ENCODE measurements around the gene DRC3. TPM values are rescaled to one million over a fixed set of nuclear protein-coding genes. Genes with fewer than 3 reads are reported as not detected.

Gene DRC3
- total and polyA plus RNA-seq, 10 of the 15 experiments (the other 5 are each of a cell fraction or from before 2014, with no cell fraction given), result 0.18 to 2.3 (median 0.60) TPM; not detected in 3

DNA sequence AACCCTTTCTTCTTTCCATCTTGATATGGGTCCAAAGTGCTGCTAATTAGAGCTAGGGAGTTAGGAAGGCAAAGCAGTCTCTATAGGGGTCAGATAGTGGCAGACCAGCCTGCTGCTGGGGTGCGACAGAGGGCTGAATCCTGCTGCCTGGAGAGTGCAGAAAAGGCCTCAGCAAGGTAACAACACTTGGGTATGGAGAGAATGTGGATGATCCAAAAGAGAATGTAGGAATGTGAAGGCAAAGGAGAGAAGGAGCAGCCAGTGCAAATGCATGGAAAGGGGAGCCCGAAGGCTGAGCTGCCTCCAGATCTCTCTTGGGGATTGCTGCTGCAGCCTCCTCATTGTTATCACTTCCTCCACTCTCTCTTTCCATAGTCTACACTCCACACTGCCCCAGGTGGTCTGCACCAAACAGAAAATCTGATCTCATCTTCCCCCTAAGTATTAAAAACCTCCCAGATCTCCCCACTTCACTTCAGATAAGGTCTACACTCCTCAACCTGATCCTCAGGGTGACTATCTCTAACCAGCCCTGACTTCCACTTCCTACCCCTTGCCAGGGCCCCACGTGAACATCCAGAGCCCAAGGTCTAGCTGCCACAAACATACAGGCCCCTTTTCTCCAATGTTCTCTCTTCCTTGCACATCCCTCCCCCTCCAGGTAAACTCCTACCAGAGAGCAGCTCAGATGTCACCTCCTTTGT is 29.2 kb upstream of the DRC3 start (continued):
- TF ChIP-seq ETV6 (conservative IDR thresholded peaks at IDR 0.05 in 1 of 2, IDR thresholded peaks at IDR 0.05 in 1 of 2; ENCODE audit: borderline replicate concordance in 1 of 2, low read depth in 1 of 2) (no peak), IKZF2 (IDR thresholded peaks at IDR 0.05) (no peak), IRF4 (IDR thresholded peaks at IDR 0.05; ENCODE audit: low read depth, low read length) (no peak), KDM1A (IDR thresholded peaks at IDR 0.05; ENCODE audit: borderline replicate concordance) (no peak), CHD1 (IDR thresholded peaks at IDR 0.05; ENCODE audit: low read depth, low read length) (no peak), ZBTB33 (IDR thresholded peaks at IDR 0.05) (no peak)
- TF ChIP-seq, protein P1, sequence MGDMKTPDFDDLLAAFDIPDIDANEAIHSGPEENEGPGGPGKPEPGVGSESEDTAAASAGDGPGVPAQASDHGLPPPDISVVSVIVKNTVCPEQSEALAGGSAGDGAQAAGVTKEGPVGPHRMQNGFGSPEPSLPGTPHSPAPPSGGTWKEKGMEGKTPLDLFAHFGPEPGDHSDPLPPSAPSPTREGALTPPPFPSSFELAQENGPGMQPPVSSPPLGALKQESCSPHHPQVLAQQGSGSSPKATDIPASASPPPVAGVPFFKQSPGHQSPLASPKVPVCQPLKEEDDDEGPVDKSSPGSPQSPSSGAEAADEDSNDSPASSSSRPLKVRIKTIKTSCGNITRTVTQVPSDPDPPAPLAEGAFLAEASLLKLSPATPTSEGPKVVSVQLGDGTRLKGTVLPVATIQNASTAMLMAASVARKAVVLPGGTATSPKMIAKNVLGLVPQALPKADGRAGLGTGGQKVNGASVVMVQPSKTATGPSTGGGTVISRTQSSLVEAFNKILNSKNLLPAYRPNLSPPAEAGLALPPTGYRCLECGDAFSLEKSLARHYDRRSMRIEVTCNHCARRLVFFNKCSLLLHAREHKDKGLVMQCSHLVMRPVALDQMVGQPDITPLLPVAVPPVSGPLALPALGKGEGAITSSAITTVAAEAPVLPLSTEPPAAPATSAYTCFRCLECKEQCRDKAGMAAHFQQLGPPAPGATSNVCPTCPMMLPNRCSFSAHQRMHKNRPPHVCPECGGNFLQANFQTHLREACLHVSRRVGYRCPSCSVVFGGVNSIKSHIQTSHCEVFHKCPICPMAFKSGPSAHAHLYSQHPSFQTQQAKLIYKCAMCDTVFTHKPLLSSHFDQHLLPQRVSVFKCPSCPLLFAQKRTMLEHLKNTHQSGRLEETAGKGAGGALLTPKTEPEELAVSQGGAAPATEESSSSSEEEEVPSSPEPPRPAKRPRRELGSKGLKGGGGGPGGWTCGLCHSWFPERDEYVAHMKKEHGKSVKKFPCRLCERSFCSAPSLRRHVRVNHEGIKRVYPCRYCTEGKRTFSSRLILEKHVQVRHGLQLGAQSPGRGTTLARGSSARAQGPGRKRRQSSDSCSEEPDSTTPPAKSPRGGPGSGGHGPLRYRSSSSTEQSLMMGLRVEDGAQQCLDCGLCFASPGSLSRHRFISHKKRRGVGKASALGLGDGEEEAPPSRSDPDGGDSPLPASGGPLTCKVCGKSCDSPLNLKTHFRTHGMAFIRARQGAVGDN (IDR thresholded peaks at IDR 0.05), result no peak
- TF ChIP-seq, protein P2, sequence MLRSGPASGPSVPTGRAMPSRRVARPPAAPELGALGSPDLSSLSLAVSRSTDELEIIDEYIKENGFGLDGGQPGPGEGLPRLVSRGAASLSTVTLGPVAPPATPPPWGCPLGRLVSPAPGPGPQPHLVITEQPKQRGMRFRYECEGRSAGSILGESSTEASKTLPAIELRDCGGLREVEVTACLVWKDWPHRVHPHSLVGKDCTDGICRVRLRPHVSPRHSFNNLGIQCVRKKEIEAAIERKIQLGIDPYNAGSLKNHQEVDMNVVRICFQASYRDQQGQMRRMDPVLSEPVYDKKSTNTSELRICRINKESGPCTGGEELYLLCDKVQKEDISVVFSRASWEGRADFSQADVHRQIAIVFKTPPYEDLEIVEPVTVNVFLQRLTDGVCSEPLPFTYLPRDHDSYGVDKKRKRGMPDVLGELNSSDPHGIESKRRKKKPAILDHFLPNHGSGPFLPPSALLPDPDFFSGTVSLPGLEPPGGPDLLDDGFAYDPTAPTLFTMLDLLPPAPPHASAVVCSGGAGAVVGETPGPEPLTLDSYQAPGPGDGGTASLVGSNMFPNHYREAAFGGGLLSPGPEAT (IDR thresholded peaks at IDR 0.05; ENCODE audit: low read depth), result no peak
- TF ChIP-seq, protein P3, sequence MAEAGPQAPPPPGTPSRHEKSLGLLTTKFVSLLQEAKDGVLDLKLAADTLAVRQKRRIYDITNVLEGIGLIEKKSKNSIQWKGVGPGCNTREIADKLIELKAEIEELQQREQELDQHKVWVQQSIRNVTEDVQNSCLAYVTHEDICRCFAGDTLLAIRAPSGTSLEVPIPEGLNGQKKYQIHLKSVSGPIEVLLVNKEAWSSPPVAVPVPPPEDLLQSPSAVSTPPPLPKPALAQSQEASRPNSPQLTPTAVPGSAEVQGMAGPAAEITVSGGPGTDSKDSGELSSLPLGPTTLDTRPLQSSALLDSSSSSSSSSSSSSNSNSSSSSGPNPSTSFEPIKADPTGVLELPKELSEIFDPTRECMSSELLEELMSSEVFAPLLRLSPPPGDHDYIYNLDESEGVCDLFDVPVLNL (IDR thresholded peaks at IDR 0.05; ENCODE audit: low read depth, low read length), result no peak
